GM23338 (cell line): ENCODE results near the gene MAPK8IP3. TPM values are rescaled to one million over a fixed set of nuclear protein-coding genes. Genes with fewer than 3 reads are reported as not detected.
A peak's percentile ranks its signal among the peaks of the same experiment; 100 is the strongest.

Experiments used
- ATAC-seq: fragments of 200-7000 bp; cut with Tn5 transposase; 3 replicates; pipeline ENCODE4 v1.9.1; 2020
- DNase-seq: peaks from one replicate; pipeline ENCODE4 v3.0.0-alpha.2; 2015; ENCODE audit warnings: low spot score
- H2AFZ ChIP-seq: fragments of 200-600 bp; sonication (generic); 2 replicates; pipeline ENCODE4 v1.8.0; 2016; ENCODE audit warnings: antibody characterized with exemption, mild to moderate bottlenecking, moderate library complexity
- H3F3A ChIP-seq: fragments of 200-600 bp; sonication (generic); replicated peaks from 2 replicates; pipeline ENCODE4 v1.8.0; 2017; ENCODE audit warnings: antibody characterized with exemption, mixed run types, low read depth
- H3K27ac ChIP-seq: fragments of 200-600 bp; sonication (generic); 2 replicates; pipeline ENCODE4 v1.6.1; 2016; ENCODE audit warnings: low read depth
- H3K27me3 ChIP-seq: fragments of 200-600 bp; sonication (generic); 2 replicates; pipeline ENCODE4 v1.8.0; 2016; ENCODE audit warnings: mild to moderate bottlenecking, mixed run types, moderate library complexity; ENCODE audit not compliant: insufficient read depth
- H3K36me3 ChIP-seq: fragments of 200-600 bp; sonication (generic); 2 replicates; pipeline ENCODE4 v1.8.0; 2016; ENCODE audit warnings: mild to moderate bottlenecking; ENCODE audit not compliant: insufficient read depth
- H3K4me1 ChIP-seq: fragments of 200-600 bp; sonication (generic); 2 replicates; pipeline ENCODE4 v1.8.0; 2016; ENCODE audit warnings: mild to moderate bottlenecking, moderate library complexity; ENCODE audit not compliant: insufficient read depth
- H3K4me2 ChIP-seq: fragments of 200-600 bp; sonication (generic); 2 replicates; pipeline ENCODE4 v1.7.1; 2017; ENCODE audit warnings: mixed run types
- H3K4me3 ChIP-seq: fragments of 200-600 bp; sonication (generic); 2 replicates; pipeline ENCODE4 v1.6.1; 2016; ENCODE audit warnings: mixed run types
- H3K79me2 ChIP-seq: fragments of 200-600 bp; sonication (generic); replicated peaks from 2 replicates; pipeline ENCODE4 v1.8.0; 2017; ENCODE audit warnings: mild to moderate bottlenecking; ENCODE audit not compliant: insufficient read depth
- H3K9me2 ChIP-seq: fragments of 200-600 bp; sonication (generic); 2 replicates; pipeline ENCODE4 v1.8.0; 2017; ENCODE audit not compliant: insufficient read depth
- H4K20me1 ChIP-seq: fragments of 200-600 bp; sonication (generic); replicated peaks from 2 replicates; pipeline ENCODE4 v1.8.0; 2017; ENCODE audit warnings: mild to moderate bottlenecking; ENCODE audit not compliant: insufficient read depth
- H3K27ac Mint-ChIP-seq: 2 replicates; pipeline ENCODE4 v1.8.0; 2020; ENCODE audit warnings: inconsistent platforms, mild to moderate bottlenecking, moderate library complexity, mixed read lengths
- H3K27me3 Mint-ChIP-seq: 3 replicates; pipeline ENCODE4 v1.8.0; 2022; ENCODE audit warnings: low read depth, mild to moderate bottlenecking, moderate library complexity, mixed read lengths, inconsistent platforms; ENCODE audit not compliant: insufficient read depth, poor library complexity
- H3K36me3 Mint-ChIP-seq: 3 replicates; pipeline ENCODE4 v1.8.0; 2021; ENCODE audit warnings: low read depth, mild to moderate bottlenecking, inconsistent platforms, moderate library complexity, mixed read lengths
- H3K4me1 Mint-ChIP-seq: 3 replicates; pipeline ENCODE4 v1.8.0; 2020; ENCODE audit warnings: mild to moderate bottlenecking, inconsistent platforms, mixed read lengths
- H3K4me3 Mint-ChIP-seq: 3 replicates; pipeline ENCODE4 v1.8.0; 2021; ENCODE audit warnings: moderate library complexity, mild to moderate bottlenecking, inconsistent platforms, mixed read lengths
- H3K9me3 Mint-ChIP-seq: 3 replicates; pipeline ENCODE4 v1.8.0; 2020; ENCODE audit warnings: moderate library complexity, mild to moderate bottlenecking, inconsistent platforms, mixed read lengths
- CREB1 ChIP-seq: fragments of 250-450 bp; sonication (Bioruptor Pico); IDR thresholded peaks from 2 replicates; pipeline ENCODE4 v1.5.0; 2020; ENCODE audit warnings: low read depth, mild to moderate bottlenecking, moderate library complexity
- ETS1 ChIP-seq: IDR thresholded peaks from 2 replicates; pipeline ENCODE4 v1.6.1; 2016; ENCODE audit warnings: antibody characterized with exemption
- EZH2 ChIP-seq: fragments of 200-600 bp; sonication (generic); IDR thresholded peaks from one replicate; pipeline ENCODE4 v1.8.0; 2017; ENCODE audit warnings: antibody characterized with exemption, mild to moderate bottlenecking, low read depth; ENCODE audit not compliant: unreplicated experiment
- EZH2phosphoT487 ChIP-seq: fragments of 200-600 bp; sonication (generic); IDR thresholded peaks from one replicate; pipeline ENCODE4 v1.8.1; 2018; ENCODE audit warnings: antibody characterized with exemption; ENCODE audit not compliant: unreplicated experiment
- JUNB ChIP-seq: IDR thresholded peaks from one replicate; pipeline ENCODE4 v1.6.1; 2016; ENCODE audit warnings: antibody characterized with exemption; ENCODE audit not compliant: unreplicated experiment
- POLR2AphosphoS5 ChIP-seq: IDR thresholded peaks from 2 replicates; pipeline ENCODE4 v1.6.1; 2016; ENCODE audit warnings: antibody characterized with exemption, low read depth
- STAT1 ChIP-seq: IDR thresholded peaks from one replicate; pipeline ENCODE4 v1.6.1; 2016; ENCODE audit warnings: antibody characterized with exemption; ENCODE audit not compliant: unreplicated experiment
- ZNF114 ChIP-seq: fragments of 250-450 bp; sonication (Bioruptor Pico); IDR thresholded peaks from 2 replicates; pipeline ENCODE4 v1.5.0; 2020; ENCODE audit warnings: mild to moderate bottlenecking, moderate library complexity
- ZNF331 ChIP-seq: fragments of 250-450 bp; sonication (Bioruptor Pico); IDR thresholded peaks from 2 replicates; pipeline ENCODE4 v1.5.0; 2020; ENCODE audit warnings: low read depth, mild to moderate bottlenecking, moderate library complexity
- ZNF462 ChIP-seq: fragments of 250-450 bp; sonication (Bioruptor Pico); IDR thresholded peaks from 2 replicates; pipeline ENCODE4 v1.5.0; 2020; ENCODE audit warnings: mild to moderate bottlenecking, moderate library complexity
- polyA plus RNA-seq: library from polyadenylated mRNA; unstranded; fragments of >200 nt; fragmentation: Nextera tagmentation; extraction: Ambion mirVana; gene quantifications from 2 replicates; pipeline ENCODE4 v1.2.1, GENCODE V29; 2016
- total RNA-seq: library from RNA; depleted of rRNA; stranded (reverse); fragments of >200 nt; shearing (Covaris generic); gene quantifications from 2 replicates; pipeline ENCODE4 v1.2.3, GENCODE V29; 2014

Gene MAPK8IP3
- total and polyA plus RNA-seq, 2 experiments from 2014 or later = 11.3 to 58.4 TPM

GRCh38 chr16:1782408-1783264 is 76.6 kb downstream of the MAPK8IP3 start, which contains the start of the genes NUBP2 and SPSB3:
Gene NUBP2 (plus strand): TSS chr16:1782960. CDS start chr16:1783021, 61 bp downstream.
Gene SPSB3 (minus strand): TSS chr16:1782571. CDS start chr16:1781483, 1,088 bp downstream.
- ATAC-seq (peak; percentile 85), DNase-seq (peak; percentile 100)
- peaks cover 7% of the 10 kb centered on the region; the same call in 1 of the 3 replicates for H3K9me3 Mint-ChIP-seq
- peak within 1 kb of the TSS; percentile 90 for H3K4me3 Mint-ChIP-seq
- H3K4me3 ChIP-seq = peak within 1 kb of the TSS; percentile 98
- peaks cover 35% of the 10 kb centered on the region for H3K27me3 Mint-ChIP-seq
- H3K36me3 ChIP-seq = no peaks in the 10 kb centered on the region
- 0 out of 2 replicates have a peak within 1 kb of the TSS, but pooled peaks have one; percentile 19 for H3K27ac ChIP-seq
- peak within 1 kb of the TSS; percentile 95 for H3K4me2 ChIP-seq
- H3K4me1 ChIP-seq = peaks cover 4% of the 10 kb centered on the region; the same call in 1 of the 2 replicates
- peaks cover 11% of the 10 kb centered on the region; the same call in 2 of the 3 replicates for H3K36me3 Mint-ChIP-seq
- peaks cover 5% of the 10 kb centered on the region for H3K4me1 Mint-ChIP-seq
- H3K27ac Mint-ChIP-seq = peak within 1 kb of the TSS; percentile 92
- H3F3A ChIP-seq = 0 out of 2 replicates have a peak, but pooled peaks cover 3% of the 10 kb centered on the region
- H3K79me2 ChIP-seq = peaks cover 35% of the 10 kb centered on the region
- 0 out of 2 replicates have a peak within 1 kb of the TSS, but pooled peaks have one; percentile 69 for H2AFZ ChIP-seq
- H4K20me1 ChIP-seq = peaks cover 27% of the 10 kb centered on the region
- TF ChIP-seq ZNF462 (CRISPR knock-in tag) = no peak
- no peak for TF ChIP-seq EZH2
- TF ChIP-seq CREB1 (CRISPR knock-in tag) = peak; percentile 95
- TF ChIP-seq EZH2phosphoT487 = no peak
- no peak for TF ChIP-seq ZNF331 (CRISPR knock-in tag)
- TF ChIP-seq ETS1 = peak; percentile 57; the same call in 1 of the 2 replicates
- TF ChIP-seq POLR2AphosphoS5 = peak; percentile 43
- no peak for TF ChIP-seq ZNF114 (CRISPR knock-in tag)
- no peak for TF ChIP-seq JUNB
- no peak for TF ChIP-seq STAT1
- no peaks in the 10 kb centered on the region for H3K27me3 ChIP-seq
- no peaks in the 10 kb centered on the region for H3K9me2 ChIP-seq
